Spleen (tissue), 11 donors: Measurements from ENCODE around the gene PTPN22. TPM values are rescaled to one million over a fixed set of nuclear protein-coding genes. Genes with fewer than 3 reads are reported as not detected.

ENCODE experiments used
- DNase-seq: peaks from one replicate; pipeline ENCODE4 v3.0.0-alpha.2; 2020
- H3K27ac ChIP-seq, 8 donors: fragments of 200-600 bp; sonication (generic) in 7 of 8; 1 replicate in 4 of 8; 2 replicates in 4 of 8; pipeline versions ENCODE4 v1.5.0 to v1.8.0; 2016 to 2021; ENCODE audit warnings: inconsistent platforms in 4 of 8, mild to moderate bottlenecking in 4 of 8, moderate library complexity in 1 of 8
- H3K27me3 ChIP-seq, 7 donors: fragments of 200-600 bp; sonication (generic) in 6 of 7; replicated peaks in 1 of 7; 1 replicate in 4 of 7; 2 replicates in 3 of 7; pipeline versions ENCODE4 v1.5.0 to v1.8.0; 2016 to 2021; ENCODE audit warnings: inconsistent platforms in 3 of 7, mild to moderate bottlenecking in 1 of 7
- H3K36me3 ChIP-seq, 6 donors: fragments of 200-600 bp; sonication (generic) in 5 of 6; 1 replicate in 4 of 6; 2 replicates in 2 of 6; pipeline versions ENCODE4 v1.5.0 to v1.8.0; 2016 to 2021; ENCODE audit warnings: inconsistent platforms in 2 of 6
- H3K4me1 ChIP-seq, 6 donors: fragments of 200-600 bp; sonication (generic) in 5 of 6; 1 replicate in 3 of 6; 2 replicates in 3 of 6; pipeline versions ENCODE4 v1.5.0 to v1.8.0; 2016 to 2021; ENCODE audit warnings: inconsistent platforms in 3 of 6
- H3K4me3 ChIP-seq, 8 donors: fragments of 200-600 bp; sonication (generic) in 7 of 8; 1 replicate in 4 of 8; 2 replicates in 4 of 8; pipeline versions ENCODE4 v1.5.0 to v1.8.0; 2016 to 2021; ENCODE audit warnings: inconsistent platforms in 4 of 8, mild to moderate bottlenecking in 4 of 8, moderate library complexity in 2 of 8
- H3K9me3 ChIP-seq, 8 donors: fragments of 200-600 bp; sonication (generic) in 7 of 8; 1 replicate in 4 of 8; 2 replicates in 4 of 8; pipeline versions ENCODE4 v1.5.0 to v1.8.0; 2016 to 2021; ENCODE audit warnings: inconsistent platforms in 4 of 8
- CTCF ChIP-seq, 11 experiments: fragments of 200-600 bp in 7 of 11; fragments of 450-650 bp in 4 of 11; sonication (generic) in 4 of 11; IDR thresholded peaks in 8 of 11; conservative IDR thresholded peaks in 3 of 11; 1 replicate in 7 of 11; 2 replicates in 4 of 11; pipeline versions ENCODE4 v1.4.0 to v1.8.0; 2016 to 2021; ENCODE audit warnings: antibody characterized with exemption in 11 of 11, inconsistent platforms in 4 of 11, mild to moderate bottlenecking in 1 of 11
- POLR2A ChIP-seq, 3 donors: fragments of 450-650 bp; IDR thresholded peaks; one replicate each; pipeline ENCODE4 v1.5.1; 2017; ENCODE audit warnings: antibody characterized with exemption in 3 of 3, mild to moderate bottlenecking in 1 of 3
- POLR2AphosphoS5 ChIP-seq, 3 donors: sonication (generic); formaldehyde crosslinking; IDR thresholded peaks; one replicate each; pipeline ENCODE4 v1.5.1; 2017; ENCODE audit warnings: antibody characterized with exemption in 3 of 3
- WGBS, 5 donors: extraction: QIAGEN DNeasy Blood & Tissue Kit in 3 of 5; methylation state at CpG; one replicate each; pipeline versions ENCODE4 v1.1.5 to v1.1.7; 2013 to 2018; 5-methylcytosine and 5-hydroxymethylcytosine counted together
- intact Hi-C: fragments of 100-400 bp; cut with DNase I; formaldehyde crosslinking; loops from one replicate; pipeline ENCODE4 v1.15.0; 2023; ENCODE audit warnings: low total_unique reads
- polyA plus RNA-seq, 3 donors: library from polyadenylated mRNA; stranded (reverse); fragments of 200-250 nt; gene quantifications; one replicate each; pipeline ENCODE4 v1.2.1, GENCODE V29; 2013
- total RNA-seq, 7 donors: library from RNA; depleted of rRNA in 3 of 7; stranded (reverse); fragments of >200 nt in 3 of 7; fragmentation: NEBNext Ultra II Directional in 4 of 7; extraction: Animal tissue kit (Norgen Biotek cat#: 25700) in 4 of 7; gene quantifications; one replicate each; pipeline versions ENCODE4 v1.1.0 to v1.2.1, GENCODE V29; 2016 to 2021
- donor health status: healthy with polysubstance abuse.
- donor health status: DM: no; HTN: no; CAD: no; lungs with moderate emphysema.
- donor health status: DM: no; HTN: no; CAD: no.
- donor health status: Bipolar disorder and iron deficiency.
- donor health status: healthy.
- donor health status: DM: no; HTN: no; CAD: no.
- donor health status: DM: yes; HTN: yes; CAD: no.

Gene PTPN22
- total and polyA plus RNA-seq, 10 donors: 10.4 to 42.9 (median 25.4) TPM

GRCh38 chr1:113876176-113876575 lies 4.7 kb upstream of the PTPN22 start:
- no peak for DNase-seq
- Histone ChIP-seq H3K27ac (peak overlapping the region in 2 of 8 donors; percentile 93), H3K4me3 (no peak overlapping the region), H3K27me3 (no peaks in the 10 kb centered on the region), H3K36me3 (no peaks in the 10 kb centered on the region), H3K9me3 (no peaks in the 10 kb centered on the region), H3K4me1 (peaks cover 0 to 79% (median 54%) of the 10 kb centered on the region in 6 donors)
- no peak for TF ChIP-seq CTCF (IDR thresholded peaks at IDR 0.05 in 8 of 11, conservative IDR thresholded peaks at IDR 0.05 in 3 of 11)
- TF ChIP-seq POLR2A (IDR thresholded peaks at IDR 0.05): no peak
- no peak for TF ChIP-seq POLR2AphosphoS5 (IDR thresholded peaks at IDR 0.05)
- intact Hi-C loops: no loop called here
- 92 to 97% (median 96%) methylated on average over 5 of the region's 5 CpGs for WGBS, 5 donors

- 80 to 85% (median 82%) methylated on average over 2 of the region's 2 CpGs for WGBS, 5 donors
- H3K27me3 ChIP-seq: no peaks in the 10 kb centered on the region
Measured at GRCh38 chr1:113875714-113876113, 4.2 kb upstream of the PTPN22 start.

GRCh38 chr1:113874012-113874879 lies 2.7 kb upstream of the PTPN22 start:
- no peaks in the 10 kb centered on the region for H3K9me3 ChIP-seq

More at GRCh38 chr1:113875714-113876113, 4.2 kb upstream of the PTPN22 start:
- no peak for DNase-seq
- no peak overlapping the region for H3K4me3 ChIP-seq
- no peaks in the 10 kb centered on the region for H3K36me3 ChIP-seq
- TF ChIP-seq POLR2AphosphoS5 (IDR thresholded peaks at IDR 0.05) (no peak), CTCF (IDR thresholded peaks at IDR 0.05 in 8 of 11, conservative IDR thresholded peaks at IDR 0.05 in 3 of 11) (no peak), POLR2A (IDR thresholded peaks at IDR 0.05) (no peak)
- H3K27ac ChIP-seq: peak overlapping the region in 2 of 8 donors; percentile 93
- no peaks in the 10 kb centered on the region for H3K9me3 ChIP-seq
- intact Hi-C loops: no loop called here
- H3K4me1 ChIP-seq: peaks cover 0 to 79% (median 49%) of the 10 kb centered on the region in 6 donors

More at GRCh38 chr1:113874012-113874879, 2.7 kb upstream of the PTPN22 start:
- WGBS, 5 donors: 3 to 51% (median 34%) methylated on average over 1 of the region's 1 CpG
- Histone ChIP-seq H3K36me3 (no peaks in the 10 kb centered on the region), H3K4me3 (no peak overlapping the region), H3K27ac (peak overlapping the region; percentile 20 to 93 (median 70)), H3K4me1 (peaks cover 0 to 79% (median 46%) of the 10 kb centered on the region in 6 donors), H3K27me3 (no peaks in the 10 kb centered on the region)
- no peak for DNase-seq
- TF ChIP-seq CTCF (IDR thresholded peaks at IDR 0.05 in 8 of 11, conservative IDR thresholded peaks at IDR 0.05 in 3 of 11) (peak in 1 of 11 experiments; percentile 29), POLR2AphosphoS5 (IDR thresholded peaks at IDR 0.05) (no peak)
- intact Hi-C loops: no loop called here
